Mammary epithelial cell (primary cell): Measurements from ENCODE around the gene LCN2.

ENCODE experiments used
- EZH2 ChIP-seq: IDR thresholded peaks from 2 replicates; pipeline ENCODE4 v1.6.1; 2012; ENCODE audit warnings: low read length, inconsistent platforms, borderline replicate concordance
- TF ChIP-seq, protein P1 (sequence below), 2 donors: IDR thresholded peaks in 1 of 2; conservative IDR thresholded peaks in 1 of 2; 2 replicates each; pipeline ENCODE4 v1.5.1; 2011 to 2012; ENCODE audit warnings: inconsistent platforms in 2 of 2, low read length in 2 of 2, mild to moderate bottlenecking in 2 of 2, control low read depth in 1 of 2, low read depth in 1 of 2; ENCODE audit not compliant: insufficient read depth in 1 of 2; ENCODE audit errors: extremely low read depth in 1 of 2

DNA sequence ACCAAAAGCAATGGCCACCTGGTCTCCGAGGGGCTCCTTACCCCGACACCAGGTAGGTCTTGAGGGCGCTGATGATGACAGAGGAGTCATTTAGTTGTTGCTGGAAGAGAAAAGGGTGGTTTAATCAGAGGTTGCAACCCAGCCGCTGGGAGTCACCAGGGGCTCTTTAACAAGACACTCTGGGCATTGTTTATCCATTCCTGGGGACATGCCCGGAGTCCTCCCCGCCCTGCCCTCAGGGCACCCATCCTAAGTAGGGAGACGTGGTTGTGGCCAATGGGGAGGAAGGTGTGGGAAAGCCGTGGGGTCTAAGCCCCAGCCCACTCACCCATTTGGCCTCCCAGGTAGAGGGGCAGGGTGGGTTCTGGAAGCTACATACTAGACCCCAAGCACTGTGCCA, 24.8 kb upstream of the LCN2 start:
- TF ChIP-seq, protein P1, sequence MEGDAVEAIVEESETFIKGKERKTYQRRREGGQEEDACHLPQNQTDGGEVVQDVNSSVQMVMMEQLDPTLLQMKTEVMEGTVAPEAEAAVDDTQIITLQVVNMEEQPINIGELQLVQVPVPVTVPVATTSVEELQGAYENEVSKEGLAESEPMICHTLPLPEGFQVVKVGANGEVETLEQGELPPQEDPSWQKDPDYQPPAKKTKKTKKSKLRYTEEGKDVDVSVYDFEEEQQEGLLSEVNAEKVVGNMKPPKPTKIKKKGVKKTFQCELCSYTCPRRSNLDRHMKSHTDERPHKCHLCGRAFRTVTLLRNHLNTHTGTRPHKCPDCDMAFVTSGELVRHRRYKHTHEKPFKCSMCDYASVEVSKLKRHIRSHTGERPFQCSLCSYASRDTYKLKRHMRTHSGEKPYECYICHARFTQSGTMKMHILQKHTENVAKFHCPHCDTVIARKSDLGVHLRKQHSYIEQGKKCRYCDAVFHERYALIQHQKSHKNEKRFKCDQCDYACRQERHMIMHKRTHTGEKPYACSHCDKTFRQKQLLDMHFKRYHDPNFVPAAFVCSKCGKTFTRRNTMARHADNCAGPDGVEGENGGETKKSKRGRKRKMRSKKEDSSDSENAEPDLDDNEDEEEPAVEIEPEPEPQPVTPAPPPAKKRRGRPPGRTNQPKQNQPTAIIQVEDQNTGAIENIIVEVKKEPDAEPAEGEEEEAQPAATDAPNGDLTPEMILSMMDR (conservative IDR thresholded peaks at IDR 0.05 in 1 of 2, IDR thresholded peaks at IDR 0.05 in 1 of 2; ENCODE audit: extremely low read depth in 1 of 2, insufficient read depth in 1 of 2, low read depth in 1 of 2, low read length in 2 of 2): no peak
- no peak for TF ChIP-seq EZH2
